ENCODE data around the gene MDFIC. TPM values are rescaled to one million over a fixed set of nuclear protein-coding genes. Genes with fewer than 3 reads are reported as not detected.

MDFIC gene
- total RNA-seq, 4 donors from 2014 or later, result 46.7 to 176 (median 79.2) TPM

GRCh38 chr7:114931656-114932011, 9.7 kb downstream of the MDFIC start:
- no peak for TF ChIP-seq CTCF (IDR thresholded peaks at IDR 0.05)
- DNase-seq (ENCODE audit: low spot score) (no peak), ATAC-seq (ENCODE audit: low FRiP score) (no peak)

- DNase-seq (ENCODE audit: low spot score) (no peak), ATAC-seq (ENCODE audit: low FRiP score) (no peak)
- no peak for TF ChIP-seq CTCF (IDR thresholded peaks at IDR 0.05)
Measured at GRCh38 chr7:114932991-114933390, 11.1 kb downstream of the MDFIC start.

GRCh38 chr7:114933658-114934057, 11.8 kb downstream of the MDFIC start:
- ATAC-seq (ENCODE audit: low FRiP score) (no peak), DNase-seq (ENCODE audit: low spot score) (no peak)
- no peak for TF ChIP-seq CTCF (IDR thresholded peaks at IDR 0.05)

DNA sequence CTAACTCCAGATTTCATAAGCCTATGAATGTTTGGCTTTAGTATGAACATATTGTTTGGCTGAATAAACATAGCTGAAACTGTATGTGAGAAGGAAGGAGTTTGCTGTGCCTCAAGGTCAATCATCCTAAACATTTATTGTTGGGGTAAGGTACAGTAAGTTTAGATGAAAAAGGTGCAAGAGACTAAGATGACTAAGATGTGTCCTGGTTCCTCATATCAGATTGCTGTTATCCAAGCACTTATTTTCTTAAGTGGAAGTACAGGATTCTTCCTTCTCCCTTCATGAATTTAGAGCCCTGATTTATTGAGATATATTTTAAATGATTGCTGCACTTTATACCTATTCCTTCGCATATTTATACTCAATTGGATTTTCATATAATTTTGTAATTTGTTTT, 12.2 kb downstream of the MDFIC start:
- no peak for DNase-seq (ENCODE audit: low spot score)
- no peak for ATAC-seq (ENCODE audit: low FRiP score)
- no peak for TF ChIP-seq CTCF (IDR thresholded peaks at IDR 0.05)

GRCh38 chr7:114934713-114935112, 12.8 kb downstream of the MDFIC start:
- TF ChIP-seq CTCF (IDR thresholded peaks at IDR 0.05), result no peak
- peak; percentile 59 for ATAC-seq (ENCODE audit: low FRiP score)
- DNase-seq (ENCODE audit: low spot score), result no peak

GRCh38 chr7:114936471-114936870, 14.6 kb downstream of the MDFIC start:
- DNase-seq (ENCODE audit: low spot score), result no peak
- ATAC-seq (ENCODE audit: low FRiP score), result no peak
- no peak for TF ChIP-seq CTCF (IDR thresholded peaks at IDR 0.05)

- no peak for TF ChIP-seq CTCF (IDR thresholded peaks at IDR 0.05)
- ATAC-seq (ENCODE audit: low FRiP score), result no peak
Measured at GRCh38 chr7:114937446-114937845, 15.6 kb downstream of the MDFIC start.

More at GRCh38 chr7:114937446-114937845, 15.6 kb downstream of the MDFIC start:
- DNase-seq (ENCODE audit: low spot score), result no peak

Measured in omental fat pad (tissue), 4 donors.